CD4-positive, alpha-beta T cell treated with Interleukin-15 for 4 hours (primary cell): ENCODE results near the gene SULF2.

Source experiments
- DNase-seq: peaks from one replicate; pipeline ENCODE4 v3.0.0-alpha.2; 2020; ENCODE audit warnings: low spot score

Gene SULF2

DNA sequence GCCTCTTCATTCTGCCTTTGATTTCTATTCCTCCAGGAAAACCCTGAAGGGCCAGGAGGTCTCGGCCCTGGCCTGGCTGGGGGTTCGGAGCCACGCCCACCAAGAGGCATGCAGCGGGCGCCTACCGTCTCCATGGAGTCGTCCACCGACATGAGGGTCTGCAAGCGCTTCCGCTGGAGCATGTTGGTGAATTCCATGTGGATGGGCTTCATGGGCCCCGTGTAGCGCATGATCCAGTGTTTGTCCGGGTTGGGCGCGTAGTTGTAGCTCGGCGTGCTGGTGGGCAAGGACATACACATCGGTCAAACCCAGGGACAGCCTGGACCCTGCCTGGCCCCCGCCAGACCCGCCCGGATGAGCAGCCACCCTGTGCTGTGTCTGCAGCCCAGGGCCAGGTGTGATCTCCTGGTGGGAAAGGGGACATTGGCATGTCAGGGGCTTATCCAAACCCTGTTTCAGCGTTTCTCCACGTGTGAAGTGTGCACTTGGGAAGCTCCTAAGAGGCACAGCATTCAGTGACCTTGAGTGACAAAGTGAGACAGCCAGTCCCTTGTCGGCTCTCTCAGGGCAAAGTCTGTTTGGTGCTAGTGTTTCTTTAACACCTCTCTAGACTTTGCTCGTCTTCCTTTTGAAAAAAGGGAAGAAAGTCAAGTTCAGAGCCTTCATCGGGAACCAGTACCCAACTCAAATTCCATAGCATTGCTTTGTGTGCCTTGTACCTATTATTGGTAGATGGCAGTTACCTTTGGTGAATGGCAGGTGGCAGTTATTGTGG is 100.8 kb downstream of the SULF2 start:
- no peak for DNase-seq

DNA sequence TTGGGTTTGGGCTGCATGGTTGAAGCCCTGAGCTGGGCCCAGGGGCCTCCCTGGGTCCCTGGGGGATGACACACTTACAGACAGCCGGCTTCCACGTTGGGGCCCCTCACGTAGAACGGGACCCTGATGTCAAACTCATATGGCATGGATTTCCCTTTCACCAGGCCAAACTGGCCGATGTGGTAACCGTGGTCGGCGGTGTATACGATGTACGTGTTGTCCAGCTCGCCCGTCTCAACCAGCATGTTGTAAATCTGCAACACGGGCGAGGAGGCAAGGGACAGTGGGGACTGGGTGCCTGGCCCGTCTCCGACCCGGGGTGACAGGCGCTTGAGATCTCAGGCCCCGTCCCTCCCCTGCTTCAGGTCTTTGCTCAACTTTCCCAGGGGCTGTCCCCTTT is 102.4 kb downstream of the SULF2 start:
- no peak for DNase-seq

DNA sequence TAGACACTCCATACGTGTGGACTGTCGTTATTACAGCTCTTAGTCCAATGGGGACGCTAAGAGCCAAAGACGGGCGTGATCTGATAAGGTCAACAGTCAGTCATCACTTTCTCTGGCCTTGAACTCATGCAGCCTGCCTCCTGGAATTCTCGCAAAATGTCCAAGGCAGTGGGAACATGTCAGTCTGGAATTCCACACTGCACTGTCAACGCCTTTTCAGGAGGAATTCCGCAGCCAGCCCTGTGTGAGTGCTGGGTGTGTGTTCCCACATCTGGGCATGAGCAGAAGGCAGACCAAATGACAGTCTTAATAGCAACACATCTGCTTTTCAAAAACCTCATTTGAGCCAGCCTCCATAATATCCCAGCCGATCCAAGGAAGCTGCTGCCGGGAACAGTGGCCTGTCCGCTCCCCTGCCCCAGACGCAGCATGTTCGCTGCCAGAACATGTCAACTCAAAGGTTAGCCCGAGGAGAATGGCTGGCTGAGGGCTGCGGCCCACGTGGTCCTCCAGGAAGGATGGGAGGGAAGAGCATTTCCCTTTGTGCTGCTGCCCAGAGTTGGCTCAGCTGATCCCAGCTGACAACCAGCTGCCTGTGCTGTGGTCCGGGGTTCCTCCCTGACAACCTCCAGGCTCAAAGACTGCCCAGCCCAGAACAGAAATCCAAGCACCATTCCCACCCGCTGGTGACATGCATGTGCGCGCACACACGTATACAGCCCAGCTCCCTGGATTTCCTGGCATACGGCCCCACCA is 103.1 kb downstream of the SULF2 start:
- DNase-seq: no peak

DNA sequence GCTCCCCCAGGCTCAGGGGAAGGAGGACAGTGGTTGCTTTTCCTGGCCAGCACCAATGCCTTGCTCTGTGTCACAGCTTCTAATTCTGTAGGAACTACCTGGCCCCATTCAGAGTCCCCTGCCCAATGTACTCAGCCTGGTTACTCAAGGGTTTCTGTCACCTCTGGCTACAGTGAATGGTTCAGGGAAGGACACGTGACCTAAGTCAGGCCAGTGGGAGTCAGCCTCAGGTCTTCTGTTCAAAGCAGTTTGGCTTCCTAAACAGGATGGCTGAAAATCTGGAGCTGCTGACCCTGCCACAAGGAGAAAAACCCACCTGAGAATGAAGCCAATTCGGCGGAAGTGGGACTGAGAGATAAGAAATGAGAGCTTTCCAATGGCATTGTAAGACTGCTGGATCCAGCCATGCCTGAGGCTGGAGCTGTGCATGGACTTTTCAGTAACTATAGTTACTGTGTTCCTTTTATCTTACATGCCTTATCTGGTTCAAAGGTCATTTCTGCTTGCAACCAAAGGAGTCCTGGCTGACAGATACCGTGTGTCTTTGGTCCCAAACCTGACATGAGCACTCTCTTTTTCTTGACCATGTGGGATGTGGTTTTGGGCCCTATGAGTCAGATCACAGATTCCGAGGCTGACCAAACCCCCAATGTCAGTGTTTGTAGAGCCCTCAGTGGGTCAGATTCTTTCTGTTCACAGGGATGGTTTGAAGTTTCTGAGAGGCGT is 104.3 kb downstream of the SULF2 start:
- no peak for DNase-seq

DNA sequence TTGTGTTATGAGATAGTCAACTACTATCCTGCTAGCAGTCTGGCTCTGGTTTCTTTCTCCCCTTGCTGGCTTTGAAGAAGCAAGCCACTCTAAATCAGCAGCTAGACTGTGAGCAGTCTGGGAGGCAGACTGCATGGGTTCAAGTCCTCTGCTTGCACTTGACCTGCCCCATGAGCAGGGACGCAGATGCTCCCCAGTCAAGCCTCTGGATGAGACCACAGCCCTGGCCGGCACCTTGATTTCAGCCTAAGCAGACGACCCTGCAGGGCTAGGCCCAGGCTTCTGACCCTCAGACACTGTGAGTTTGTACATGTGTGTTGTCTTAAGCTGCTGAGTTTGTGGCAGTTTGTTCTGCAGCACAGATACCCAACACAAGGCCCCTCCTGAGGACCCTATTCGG is 105.8 kb downstream of the SULF2 start:
- no peak for DNase-seq

DNA sequence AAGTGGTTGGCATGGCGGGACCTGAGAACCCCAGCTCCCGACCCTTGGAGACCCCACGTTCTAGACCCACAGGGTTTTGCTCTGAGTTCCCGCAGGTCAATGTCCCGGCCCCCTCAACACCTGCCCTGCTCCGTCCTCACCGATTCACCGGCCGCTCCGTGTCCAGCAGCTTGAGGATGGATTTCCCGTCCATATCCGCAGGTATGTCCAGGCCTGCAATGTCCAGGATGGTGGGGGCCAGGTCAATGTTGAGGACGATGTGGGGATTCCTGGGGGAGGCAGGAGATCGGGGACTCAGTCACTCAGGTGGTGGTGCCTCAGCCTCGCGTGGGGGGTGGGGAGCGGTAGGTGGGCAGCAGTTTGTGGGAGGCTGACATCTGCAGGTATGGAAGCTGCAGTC is 106.7 kb downstream of the SULF2 start:
- DNase-seq: no peak

DNA sequence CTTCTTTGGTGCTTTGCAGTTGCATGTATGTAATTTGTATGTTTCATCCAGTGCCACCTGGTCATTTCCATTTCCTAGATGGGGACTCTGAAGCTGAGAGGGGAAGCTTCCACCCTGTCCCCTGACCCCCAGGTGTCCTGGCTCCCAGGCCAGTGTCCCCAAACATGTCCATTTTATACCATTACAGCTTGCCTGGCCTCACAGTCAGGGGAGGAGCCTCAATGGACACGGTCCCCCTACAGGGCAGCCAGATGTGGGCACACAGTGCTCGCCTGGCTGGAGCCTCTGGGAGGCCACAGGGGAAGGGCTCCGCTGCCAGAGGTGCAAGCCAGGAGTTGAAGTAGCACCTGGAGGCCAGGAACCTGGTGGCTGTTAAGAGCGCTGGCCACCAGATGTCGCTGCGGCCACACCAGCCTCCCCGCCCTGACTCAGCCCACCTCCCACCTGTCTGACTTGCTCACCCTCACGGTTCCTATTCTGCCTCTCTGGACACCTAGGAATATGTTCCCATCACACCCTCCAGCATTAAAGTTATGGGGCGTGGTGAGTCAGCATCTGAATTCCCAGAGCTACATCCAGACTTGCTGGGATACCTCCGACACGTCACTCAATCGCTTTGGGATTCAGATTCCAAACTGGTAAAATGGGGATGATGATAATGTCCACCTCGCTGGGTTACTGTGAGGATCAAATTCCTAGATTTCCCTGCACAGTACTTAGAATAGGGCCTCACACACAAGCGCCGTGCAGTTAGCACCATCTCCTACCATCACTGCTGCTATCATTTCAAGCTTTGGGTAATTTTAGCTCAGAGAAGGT is 107.4 kb downstream of the SULF2 start:
- peak; percentile 34 for DNase-seq

DNA sequence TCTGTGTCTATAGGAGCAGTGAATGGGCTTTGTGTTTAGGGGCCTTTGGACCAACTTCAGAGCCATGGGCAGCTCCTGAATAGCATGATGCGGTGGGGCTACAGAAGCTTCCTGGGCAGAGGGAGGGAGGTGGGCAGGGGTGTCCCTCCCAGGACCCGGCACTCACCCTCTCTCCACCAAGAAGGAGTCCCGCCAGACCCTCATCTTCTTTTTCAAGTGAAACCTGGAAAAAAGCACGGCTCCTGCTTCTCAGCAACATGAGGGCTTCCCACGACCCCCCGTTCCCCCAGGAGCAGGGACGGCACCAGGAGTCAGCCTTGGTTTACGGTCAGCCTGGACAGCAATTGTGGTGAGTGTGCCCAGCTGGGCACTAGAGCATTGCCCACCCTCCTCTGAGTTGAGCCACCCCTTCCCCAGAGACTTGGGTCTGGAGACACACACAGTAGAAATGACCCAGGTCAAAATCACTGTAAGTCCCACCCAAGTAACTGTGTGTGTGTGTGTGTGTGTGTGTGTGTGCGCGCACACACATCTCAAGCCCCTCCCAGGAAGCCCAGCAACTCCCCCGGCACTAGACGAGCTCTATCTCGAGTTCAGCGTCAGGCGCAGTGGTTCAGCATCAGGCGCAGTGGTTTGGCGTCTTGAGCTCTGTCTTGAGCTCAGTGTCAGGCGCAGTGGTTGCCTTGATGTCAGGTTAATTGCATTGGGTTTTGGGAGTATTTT is 108.2 kb downstream of the SULF2 start:
- no peak for DNase-seq

DNA sequence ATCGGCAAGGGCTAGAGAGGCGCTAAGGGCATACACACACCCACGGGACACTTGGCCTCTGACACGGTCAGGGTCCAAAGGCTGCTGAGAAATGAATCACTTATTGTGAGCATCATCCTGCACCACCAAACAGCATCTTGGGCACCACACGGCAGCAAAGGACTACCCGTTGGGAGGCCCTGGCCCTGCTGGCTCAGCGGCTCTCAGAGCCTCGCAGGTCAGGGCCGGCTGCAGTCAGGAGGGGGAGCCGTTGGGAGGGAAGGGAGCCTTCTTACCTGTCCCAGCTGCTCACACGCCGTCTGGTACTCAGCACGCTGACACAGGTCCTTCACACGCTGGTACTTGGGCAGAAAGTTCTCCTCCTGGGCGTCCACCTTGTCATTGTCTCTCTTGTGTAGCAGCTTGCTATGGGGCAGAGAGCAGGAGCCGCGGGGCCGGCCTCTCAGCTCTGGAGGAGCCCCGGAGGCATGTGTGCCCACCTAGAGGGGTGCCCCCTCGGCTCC is 109.0 kb downstream of the SULF2 start:
- DNase-seq: no peak

DNA sequence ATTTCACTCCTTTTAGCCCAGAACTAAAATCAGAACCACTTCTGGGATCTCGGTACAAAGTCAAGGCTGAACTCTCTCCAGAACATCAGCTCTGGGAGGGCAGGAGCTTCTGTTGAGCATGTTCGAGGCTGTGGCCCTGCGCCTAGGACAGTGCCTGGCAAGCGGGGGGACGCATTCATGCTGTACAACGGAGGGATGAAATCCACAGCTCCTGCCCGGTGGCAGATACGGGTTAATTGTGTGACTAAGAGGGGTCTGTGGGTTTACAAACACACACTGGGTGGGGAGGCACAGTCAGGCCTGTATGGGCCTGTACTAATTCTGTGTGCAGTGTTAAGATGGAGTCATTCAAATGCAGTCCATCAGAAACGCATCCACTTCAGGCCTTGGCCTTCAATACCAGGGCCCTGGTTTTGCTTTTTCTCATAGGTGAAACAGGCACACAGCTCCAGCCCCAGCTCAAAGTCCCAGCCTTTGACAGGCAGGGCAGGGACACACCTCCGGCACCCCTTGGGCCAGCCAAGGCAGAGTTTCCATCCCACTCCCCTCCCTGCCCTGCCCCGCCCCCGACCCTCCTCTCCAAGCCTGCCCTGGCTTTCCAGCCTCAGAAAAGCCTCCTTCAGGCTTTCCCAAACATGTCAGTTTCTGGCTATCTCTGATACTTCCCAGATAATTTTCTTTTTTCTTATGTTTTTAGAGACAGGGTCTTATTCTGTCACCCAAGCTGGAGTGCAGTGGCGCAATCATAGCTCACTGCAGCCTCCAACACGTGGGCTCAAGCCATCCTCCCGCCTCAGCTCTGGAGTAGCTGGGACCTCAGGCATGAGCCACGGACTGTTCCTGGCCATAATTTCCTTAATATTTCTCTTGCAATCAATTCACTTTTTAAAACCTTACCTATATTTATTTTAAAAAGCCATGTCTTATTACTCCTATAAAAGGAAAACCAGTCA is 109.8 kb downstream of the SULF2 start:
- no peak for DNase-seq

DNA sequence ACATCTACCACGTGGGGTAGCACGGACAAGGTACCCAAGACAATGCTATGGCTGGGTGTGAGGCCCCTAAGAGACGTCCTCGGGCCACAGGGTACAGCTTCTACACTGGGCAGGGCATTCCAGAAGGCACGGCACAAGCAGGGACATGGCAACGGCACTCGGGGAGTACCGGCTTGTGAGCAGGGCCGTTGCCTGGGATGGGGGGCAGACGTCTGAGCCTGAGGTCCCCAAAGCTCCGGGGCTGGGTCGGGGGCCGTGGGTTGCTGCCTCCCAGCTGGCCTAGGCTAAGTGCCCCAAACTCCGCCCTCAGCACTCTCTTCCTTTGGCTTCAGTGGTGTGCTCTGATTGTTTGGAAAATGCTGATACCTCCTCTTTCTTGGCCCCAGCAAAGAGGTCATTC is 110.6 kb downstream of the SULF2 start:
- no peak for DNase-seq

DNA sequence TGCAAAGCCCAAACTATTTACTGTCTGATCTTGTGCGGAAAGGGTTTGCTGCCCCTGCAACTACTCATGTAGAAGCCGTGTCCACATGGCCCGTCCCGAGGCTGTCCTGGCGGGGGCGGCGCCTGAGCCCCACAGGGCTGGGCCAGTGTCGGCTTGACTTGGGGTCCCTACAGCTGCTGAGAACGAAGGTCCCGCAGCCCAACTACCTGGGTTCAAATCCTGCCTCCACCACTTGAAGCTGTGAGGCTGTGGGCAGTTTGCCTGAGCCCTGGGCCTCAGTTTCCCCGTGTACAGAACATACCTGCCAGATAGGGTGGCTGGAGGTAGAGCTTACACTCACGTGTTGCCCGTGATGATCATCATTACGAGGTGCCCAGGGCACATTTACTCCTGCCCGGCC is 111.1 kb downstream of the SULF2 start:
- DNase-seq: no peak

DNA sequence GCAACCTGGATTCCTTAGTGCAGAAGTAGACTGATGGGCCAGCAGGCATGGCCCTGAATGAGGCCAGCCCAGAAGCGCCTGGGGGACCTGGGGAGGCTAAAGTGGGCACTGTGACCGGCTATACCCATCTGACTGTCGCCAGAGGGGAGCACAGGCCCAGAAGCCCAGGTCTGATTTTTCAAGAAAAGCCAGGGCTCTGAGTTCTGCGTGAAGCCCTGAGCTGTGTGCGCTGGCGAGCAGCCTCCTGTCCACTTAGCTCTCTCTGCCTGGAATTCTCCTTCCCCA is 111.7 kb downstream of the SULF2 start:
- DNase-seq: no peak

DNA sequence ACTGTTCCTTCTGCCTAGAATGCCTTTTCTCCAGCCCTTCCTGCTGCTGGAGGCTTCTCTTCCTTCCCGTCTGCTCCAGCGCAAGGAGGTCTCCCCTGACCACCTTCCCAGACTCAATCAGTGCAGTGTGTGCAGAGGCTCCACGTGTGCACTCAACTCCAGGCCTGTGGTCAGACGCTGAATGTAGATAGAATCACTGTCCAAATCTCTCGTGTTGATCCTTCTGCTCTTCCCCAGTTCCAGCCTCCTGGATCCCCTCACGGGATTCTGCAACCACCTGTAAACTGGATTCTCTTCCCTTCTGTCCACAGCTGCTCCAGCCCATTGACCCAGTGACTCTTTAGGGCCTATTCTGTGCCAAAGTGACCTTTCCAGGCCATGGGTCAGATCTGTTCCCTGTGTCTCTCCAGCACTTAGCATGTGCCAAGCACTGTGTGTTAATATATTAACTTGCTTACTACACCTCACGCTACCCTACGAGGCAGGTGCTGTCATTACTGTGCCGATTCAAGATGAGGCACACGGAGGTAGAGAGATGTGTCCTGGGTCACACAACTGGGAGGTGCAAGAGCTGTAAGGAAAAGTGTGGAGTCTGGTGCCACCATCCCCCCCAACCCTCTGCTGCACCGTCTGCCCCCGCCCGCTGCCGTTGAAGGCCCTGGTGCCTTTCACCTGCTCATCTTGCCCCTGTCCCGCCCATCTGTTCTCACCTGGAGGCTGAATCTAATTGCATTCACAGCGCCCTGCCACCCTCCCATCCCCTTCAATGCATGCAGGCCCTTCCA is 112.2 kb downstream of the SULF2 start:
- DNase-seq: no peak

DNA sequence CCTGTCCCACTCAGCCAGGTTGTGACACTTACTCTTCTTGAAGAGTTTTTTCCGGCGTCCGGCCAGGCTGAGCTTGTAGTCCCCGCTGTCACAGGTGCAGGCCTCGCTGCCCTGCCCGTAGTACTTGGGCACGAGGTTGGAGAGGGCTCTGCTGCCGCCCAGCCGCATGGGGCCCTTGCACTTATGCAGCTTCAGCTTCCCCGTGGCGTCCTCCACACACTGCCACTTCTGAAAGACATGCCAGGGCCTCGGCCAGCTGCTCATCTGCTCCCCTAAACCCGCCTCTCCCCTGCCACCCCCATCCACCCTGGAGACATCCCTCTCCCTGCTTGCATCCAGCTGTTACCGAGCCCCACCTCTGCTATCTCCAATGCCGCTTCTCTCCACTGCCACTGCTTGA is 113.1 kb downstream of the SULF2 start:
- no peak for DNase-seq

DNA sequence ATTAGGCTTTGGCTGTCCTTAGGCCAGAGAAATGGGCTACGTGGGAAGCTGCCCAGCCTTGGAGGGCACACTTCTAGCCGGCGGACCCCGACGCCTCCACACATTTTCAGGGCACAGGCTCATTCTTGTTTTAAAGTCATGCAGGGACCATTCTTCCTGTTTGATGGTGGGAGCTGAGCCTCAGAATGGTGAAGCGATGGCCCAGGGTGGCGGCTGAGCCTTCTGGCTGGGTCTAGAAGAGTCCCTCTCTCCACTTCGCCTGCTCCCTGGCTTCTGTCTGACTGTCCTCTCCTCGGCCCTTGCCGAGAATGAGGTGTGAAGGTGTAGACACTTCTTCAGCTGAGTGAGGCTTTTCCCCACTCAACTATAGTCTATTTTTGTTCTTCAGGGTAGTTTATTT is 114.4 kb downstream of the SULF2 start:
- DNase-seq: no peak

DNA sequence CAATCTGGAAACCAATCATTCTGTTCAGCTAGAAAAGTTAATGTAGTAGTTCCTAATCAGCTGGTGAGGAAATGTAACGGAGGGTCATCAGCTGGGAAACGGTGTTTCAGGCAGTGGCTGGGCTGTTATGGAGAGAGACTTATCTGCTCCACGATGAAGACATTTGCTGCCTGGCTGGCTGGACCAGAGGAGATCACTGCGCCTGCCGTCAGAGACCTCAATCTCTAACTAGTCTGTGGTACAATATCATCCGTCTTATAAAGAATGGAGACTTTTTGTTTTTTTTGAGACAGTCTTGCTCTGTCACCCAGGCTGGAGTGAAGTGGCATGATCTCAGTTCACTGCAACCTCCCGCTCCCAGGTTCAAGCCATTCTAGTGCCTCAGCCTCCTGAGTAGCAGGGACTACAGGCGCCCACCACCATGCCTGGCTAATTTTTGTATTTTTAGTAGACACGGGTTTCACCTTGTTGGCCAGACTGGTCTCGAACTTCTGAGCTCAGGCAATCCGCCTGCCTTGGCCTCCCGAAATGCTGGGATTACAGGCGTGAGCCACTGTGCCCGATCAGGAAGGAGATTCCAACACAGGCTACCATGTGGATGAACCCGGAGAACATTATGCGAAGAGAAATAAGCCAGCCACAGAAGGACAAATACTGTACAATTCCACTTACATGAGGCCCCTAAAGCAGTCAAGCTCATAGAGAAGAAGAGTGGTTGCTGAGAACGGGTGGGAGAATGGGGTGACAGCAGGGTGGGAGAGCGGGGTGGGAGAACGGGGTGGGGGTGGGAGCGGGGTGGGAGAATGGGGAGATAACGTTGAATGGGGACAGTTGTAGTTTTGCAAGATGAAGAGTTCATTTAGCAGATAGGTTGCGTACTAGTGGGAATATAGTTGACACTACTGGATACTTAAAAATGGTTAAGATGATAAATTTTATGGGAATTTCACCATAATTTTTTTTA is 115.1 kb downstream of the SULF2 start:
- no peak for DNase-seq

DNA sequence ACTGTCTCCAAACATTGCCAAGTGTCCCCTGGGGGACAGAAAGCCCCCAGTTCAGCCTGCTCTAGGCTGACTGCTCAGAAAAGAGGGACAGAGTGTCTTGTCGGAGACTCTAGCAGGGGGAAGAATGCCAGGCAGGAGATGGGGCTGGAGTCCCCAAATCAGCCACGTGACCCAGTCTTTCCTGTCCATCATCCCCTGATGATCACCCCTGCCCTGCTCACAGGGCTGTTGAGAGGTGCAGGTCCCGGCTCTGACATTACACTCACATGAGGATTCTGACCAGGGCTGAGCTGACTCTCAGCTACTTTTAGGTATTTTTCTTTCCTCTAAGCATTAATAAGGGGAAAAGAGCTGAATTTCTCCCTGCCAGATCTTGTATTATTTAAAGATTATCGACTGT is 115.8 kb downstream of the SULF2 start:
- no peak for DNase-seq

DNA sequence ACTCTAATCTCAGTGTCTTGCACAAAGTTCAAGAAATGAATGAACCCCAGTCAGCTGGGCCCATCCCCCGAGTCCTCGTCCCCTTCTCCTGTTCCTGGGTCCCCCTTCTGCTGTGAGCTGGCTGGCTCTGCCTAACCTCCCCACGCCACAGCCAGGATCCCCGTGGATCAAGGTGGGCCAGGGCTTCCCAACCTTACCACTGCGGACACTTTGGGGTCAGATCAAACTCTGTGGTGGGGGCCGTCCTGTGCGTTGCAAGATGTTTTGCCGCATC is 116.2 kb downstream of the SULF2 start:
- no peak for DNase-seq
